WTC11 (cell line): ENCODE data around the gene ULK4. TPM values are rescaled to one million over a fixed set of nuclear protein-coding genes. Genes with fewer than 3 reads are reported as not detected.

Source experiments
- ATAC-seq: fragments of 200-7000 bp; cut with Tn5 transposase; 2 replicates; pipeline ENCODE4 v1.10.0; 2021; ENCODE audit warnings: mild to moderate bottlenecking, moderate library complexity
- CTCF ChIA-PET: fragments of 300-600 bp; sonication (Branson Sonifier 250); formaldehyde crosslinking; loops from one replicate; lab custom pipeline; 2021; ENCODE audit warnings: antibody characterized with exemption; lab: Charles Lee
- POLR2A ChIA-PET: fragments of 350-600 bp; sonication (Branson Sonifier 250); formaldehyde crosslinking; loops from one replicate; lab custom pipeline; 2021; ENCODE audit warnings: antibody characterized with exemption; lab: Charles Lee
- DNase-seq: peaks from one replicate; pipeline ENCODE4 v3.0.0; 2021; ENCODE audit warnings: low spot score
- H3K27ac Mint-ChIP-seq: 2 replicates; pipeline ENCODE4 v1.8.0; 2021; ENCODE audit warnings: mixed read lengths
- H3K27me3 Mint-ChIP-seq: 2 replicates; pipeline ENCODE4 v1.8.0; 2021; ENCODE audit warnings: low read depth, mild to moderate bottlenecking, moderate library complexity, mixed read lengths
- H3K36me3 Mint-ChIP-seq: 2 replicates; pipeline ENCODE4 v1.8.0; 2021; ENCODE audit warnings: mixed read lengths
- H3K4me1 Mint-ChIP-seq: 2 replicates; pipeline ENCODE4 v1.8.0; 2022; ENCODE audit warnings: mixed read lengths
- H3K4me3 Mint-ChIP-seq: 2 replicates; pipeline ENCODE4 v1.8.0; 2021; ENCODE audit warnings: mild to moderate bottlenecking, moderate library complexity, mixed read lengths
- H3K9me3 Mint-ChIP-seq: 2 replicates; pipeline ENCODE4 v1.8.0; 2021; ENCODE audit warnings: mixed read lengths
- CREM ChIP-seq: sonication (generic); formaldehyde crosslinking; IDR thresholded peaks from 2 replicates; pipeline ENCODE4 v1.8.1; 2022; ENCODE audit warnings: mild to moderate bottlenecking, missing genetic modification reagents, moderate library complexity
- ESRRA ChIP-seq: sonication (generic); formaldehyde crosslinking; IDR thresholded peaks from 2 replicates; pipeline ENCODE4 v1.8.1; 2022; ENCODE audit warnings: mild to moderate bottlenecking, missing genetic modification reagents, borderline replicate concordance
- NR3C1 ChIP-seq: sonication (generic); formaldehyde crosslinking; conservative IDR thresholded peaks from 2 replicates; pipeline ENCODE4 v1.8.1; 2023; ENCODE audit warnings: low read depth, mild to moderate bottlenecking, missing genetic modification reagents
- SMAD3 ChIP-seq: sonication (generic); formaldehyde crosslinking; IDR thresholded peaks from 2 replicates; pipeline ENCODE4 v1.8.0; 2022; ENCODE audit warnings: missing genetic modification reagents, mild to moderate bottlenecking, borderline replicate concordance
- ZNF396 ChIP-seq: fragments of 250-450 bp; sonication (Bioruptor Pico); IDR thresholded peaks from 2 replicates; pipeline ENCODE4 v1.8.0; 2021; ENCODE audit warnings: mild to moderate bottlenecking, moderate library complexity, borderline replicate concordance
- ZNF416 ChIP-seq: fragments of 250-450 bp; sonication (Bioruptor Pico); IDR thresholded peaks from 2 replicates; pipeline ENCODE4 v1.9.0; 2021; ENCODE audit warnings: mild to moderate bottlenecking, inconsistent platforms
- ZNF423 ChIP-seq: fragments of 250-450 bp; sonication (Bioruptor Pico); IDR thresholded peaks from 2 replicates; pipeline ENCODE4 v2.1.2; 2022; ENCODE audit warnings: mild to moderate bottlenecking, moderate library complexity
- ZNF671 ChIP-seq: fragments of 250-450 bp; sonication (Bioruptor Pico); IDR thresholded peaks from 2 replicates; pipeline ENCODE4 v1.8.0; 2021; ENCODE audit warnings: mild to moderate bottlenecking
- total RNA-seq: library from RNA; stranded (reverse); gene quantifications from 3 replicates; pipeline ENCODE4 v1.2.3, GENCODE V29; 2021
- TF ChIP-seq, protein P1 (sequence below): sonication (generic); formaldehyde crosslinking; IDR thresholded peaks from 2 replicates; pipeline ENCODE4 v1.8.1; 2023; ENCODE audit warnings: mild to moderate bottlenecking, missing genetic modification reagents
- TF ChIP-seq, protein P2 (sequence below): sonication (generic); formaldehyde crosslinking; IDR thresholded peaks from 2 replicates; pipeline ENCODE4 v1.8.1; 2023; ENCODE audit warnings: mild to moderate bottlenecking, missing genetic modification reagents
- TF ChIP-seq, protein P3 (sequence below): sonication (generic); formaldehyde crosslinking; IDR thresholded peaks from 2 replicates; pipeline ENCODE4 v1.8.0; 2023; ENCODE audit warnings: missing genetic modification reagents, mild to moderate bottlenecking, borderline replicate concordance
- TF ChIP-seq, protein P4 (sequence below): fragments of 250-450 bp; sonication (Bioruptor Pico); IDR thresholded peaks from 2 replicates; pipeline ENCODE4 v1.9.0; 2021; ENCODE audit warnings: moderate library complexity, mild to moderate bottlenecking, inconsistent platforms, borderline replicate concordance
- TF ChIP-seq, protein P5 (sequence below): fragments of 250-450 bp; sonication (Bioruptor Pico); IDR thresholded peaks from 2 replicates; pipeline ENCODE4 v1.9.0; 2021; ENCODE audit warnings: mild to moderate bottlenecking
- TF ChIP-seq, protein P6 (sequence below): sonication (generic); formaldehyde crosslinking; IDR thresholded peaks from 2 replicates; pipeline ENCODE4 v1.8.1; 2022; ENCODE audit warnings: mild to moderate bottlenecking, moderate library complexity, missing genetic modification reagents
- TF ChIP-seq, protein P7 (sequence below): sonication (generic); formaldehyde crosslinking; IDR thresholded peaks from 2 replicates; pipeline ENCODE4 v1.8.1; 2022; ENCODE audit warnings: low read depth, mild to moderate bottlenecking, moderate library complexity, missing genetic modification reagents, borderline replicate concordance
- TF ChIP-seq, protein P8 (sequence below): sonication (generic); formaldehyde crosslinking; IDR thresholded peaks from 2 replicates; pipeline ENCODE4 v1.8.1; 2022; ENCODE audit warnings: low read depth, missing genetic modification reagents, borderline replicate concordance
- TF ChIP-seq, protein P9 (sequence below): fragments of 250-450 bp; sonication (Bioruptor Pico); IDR thresholded peaks from 2 replicates; pipeline ENCODE4 v1.8.0; 2021; ENCODE audit warnings: mild to moderate bottlenecking

The ULK4 gene
- total RNA-seq, 1 experiment from 2014 or later: 9.2 TPM

DNA sequence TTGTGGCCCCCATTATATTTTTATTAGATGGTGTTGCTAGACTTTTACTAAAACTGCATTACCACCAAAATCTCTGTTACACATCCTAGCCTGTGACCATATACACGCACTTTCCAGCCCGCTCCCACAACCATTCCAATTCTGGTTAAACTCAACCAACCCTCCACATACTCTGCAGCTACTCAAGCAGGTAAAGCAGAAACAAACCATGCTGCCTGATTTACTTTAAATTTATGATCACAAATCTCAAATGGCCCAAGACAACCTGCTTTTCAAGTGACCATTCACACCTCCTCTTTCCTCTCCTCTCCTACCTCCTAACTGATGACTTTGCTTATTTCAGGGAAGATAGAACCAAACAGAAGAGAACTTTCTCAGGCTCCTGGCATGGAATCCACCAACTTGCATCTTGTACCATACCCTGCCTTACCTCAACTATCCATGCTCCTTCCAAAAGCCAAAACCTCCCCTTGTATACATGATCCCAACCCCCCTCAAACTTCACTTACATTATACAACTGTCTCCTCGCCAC lies 18.5 kb downstream of the ULK4 start:
- no peak for ATAC-seq
- POLR2A ChIA-PET: no interaction called here
- H3K9me3 Mint-ChIP-seq: peaks cover 9% of the 10 kb centered on the region

DNA sequence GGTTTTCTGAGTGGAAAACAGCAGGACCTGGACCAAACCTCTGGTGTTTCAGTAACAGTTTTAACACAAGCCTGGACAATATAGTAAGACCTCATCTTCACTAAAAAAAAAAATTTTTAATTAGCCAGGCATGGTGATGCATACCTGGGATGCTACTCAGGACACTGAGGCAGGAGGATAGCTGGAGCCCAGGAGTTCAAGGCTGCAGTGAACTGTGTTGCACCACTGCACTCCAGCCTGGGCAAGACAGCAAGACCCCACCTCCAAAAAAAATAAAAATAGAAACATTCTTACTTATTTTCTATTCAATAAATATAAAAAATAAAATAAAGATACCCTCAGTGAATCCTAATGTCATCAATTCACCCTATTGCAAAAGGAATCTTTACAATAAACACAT lies 21.5 kb downstream of the ULK4 start:
- H3K36me3 Mint-ChIP-seq: peaks cover 23% of the 10 kb centered on the region
- CTCF ChIA-PET: no interaction called here
- no peak for ATAC-seq
- no peak for DNase-seq
- no peak overlapping the region for H3K27ac Mint-ChIP-seq
- POLR2A ChIA-PET: no interaction called here
- no peaks in the 10 kb centered on the region; the same call in 1 of the 2 replicates for H3K27me3 Mint-ChIP-seq
- H3K4me1 Mint-ChIP-seq: peaks cover 3% of the 10 kb centered on the region
- no peak overlapping the region for H3K4me3 Mint-ChIP-seq
- H3K9me3 Mint-ChIP-seq: peaks cover 14% of the 10 kb centered on the region
- TF ChIP-seq ZNF423 (no peak), SMAD3 (no peak), NR3C1 (CRISPR knock-in tag) (no peak)
- TF ChIP-seq, protein P1, sequence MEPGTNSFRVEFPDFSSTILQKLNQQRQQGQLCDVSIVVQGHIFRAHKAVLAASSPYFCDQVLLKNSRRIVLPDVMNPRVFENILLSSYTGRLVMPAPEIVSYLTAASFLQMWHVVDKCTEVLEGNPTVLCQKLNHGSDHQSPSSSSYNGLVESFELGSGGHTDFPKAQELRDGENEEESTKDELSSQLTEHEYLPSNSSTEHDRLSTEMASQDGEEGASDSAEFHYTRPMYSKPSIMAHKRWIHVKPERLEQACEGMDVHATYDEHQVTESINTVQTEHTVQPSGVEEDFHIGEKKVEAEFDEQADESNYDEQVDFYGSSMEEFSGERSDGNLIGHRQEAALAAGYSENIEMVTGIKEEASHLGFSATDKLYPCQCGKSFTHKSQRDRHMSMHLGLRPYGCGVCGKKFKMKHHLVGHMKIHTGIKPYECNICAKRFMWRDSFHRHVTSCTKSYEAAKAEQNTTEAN (CRISPR knock-in tag): no peak
- TF ChIP-seq, protein P2, sequence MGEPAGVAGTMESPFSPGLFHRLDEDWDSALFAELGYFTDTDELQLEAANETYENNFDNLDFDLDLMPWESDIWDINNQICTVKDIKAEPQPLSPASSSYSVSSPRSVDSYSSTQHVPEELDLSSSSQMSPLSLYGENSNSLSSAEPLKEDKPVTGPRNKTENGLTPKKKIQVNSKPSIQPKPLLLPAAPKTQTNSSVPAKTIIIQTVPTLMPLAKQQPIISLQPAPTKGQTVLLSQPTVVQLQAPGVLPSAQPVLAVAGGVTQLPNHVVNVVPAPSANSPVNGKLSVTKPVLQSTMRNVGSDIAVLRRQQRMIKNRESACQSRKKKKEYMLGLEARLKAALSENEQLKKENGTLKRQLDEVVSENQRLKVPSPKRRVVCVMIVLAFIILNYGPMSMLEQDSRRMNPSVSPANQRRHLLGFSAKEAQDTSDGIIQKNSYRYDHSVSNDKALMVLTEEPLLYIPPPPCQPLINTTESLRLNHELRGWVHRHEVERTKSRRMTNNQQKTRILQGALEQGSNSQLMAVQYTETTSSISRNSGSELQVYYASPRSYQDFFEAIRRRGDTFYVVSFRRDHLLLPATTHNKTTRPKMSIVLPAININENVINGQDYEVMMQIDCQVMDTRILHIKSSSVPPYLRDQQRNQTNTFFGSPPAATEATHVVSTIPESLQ (CRISPR knock-in tag): no peak
- TF ChIP-seq, protein P3, sequence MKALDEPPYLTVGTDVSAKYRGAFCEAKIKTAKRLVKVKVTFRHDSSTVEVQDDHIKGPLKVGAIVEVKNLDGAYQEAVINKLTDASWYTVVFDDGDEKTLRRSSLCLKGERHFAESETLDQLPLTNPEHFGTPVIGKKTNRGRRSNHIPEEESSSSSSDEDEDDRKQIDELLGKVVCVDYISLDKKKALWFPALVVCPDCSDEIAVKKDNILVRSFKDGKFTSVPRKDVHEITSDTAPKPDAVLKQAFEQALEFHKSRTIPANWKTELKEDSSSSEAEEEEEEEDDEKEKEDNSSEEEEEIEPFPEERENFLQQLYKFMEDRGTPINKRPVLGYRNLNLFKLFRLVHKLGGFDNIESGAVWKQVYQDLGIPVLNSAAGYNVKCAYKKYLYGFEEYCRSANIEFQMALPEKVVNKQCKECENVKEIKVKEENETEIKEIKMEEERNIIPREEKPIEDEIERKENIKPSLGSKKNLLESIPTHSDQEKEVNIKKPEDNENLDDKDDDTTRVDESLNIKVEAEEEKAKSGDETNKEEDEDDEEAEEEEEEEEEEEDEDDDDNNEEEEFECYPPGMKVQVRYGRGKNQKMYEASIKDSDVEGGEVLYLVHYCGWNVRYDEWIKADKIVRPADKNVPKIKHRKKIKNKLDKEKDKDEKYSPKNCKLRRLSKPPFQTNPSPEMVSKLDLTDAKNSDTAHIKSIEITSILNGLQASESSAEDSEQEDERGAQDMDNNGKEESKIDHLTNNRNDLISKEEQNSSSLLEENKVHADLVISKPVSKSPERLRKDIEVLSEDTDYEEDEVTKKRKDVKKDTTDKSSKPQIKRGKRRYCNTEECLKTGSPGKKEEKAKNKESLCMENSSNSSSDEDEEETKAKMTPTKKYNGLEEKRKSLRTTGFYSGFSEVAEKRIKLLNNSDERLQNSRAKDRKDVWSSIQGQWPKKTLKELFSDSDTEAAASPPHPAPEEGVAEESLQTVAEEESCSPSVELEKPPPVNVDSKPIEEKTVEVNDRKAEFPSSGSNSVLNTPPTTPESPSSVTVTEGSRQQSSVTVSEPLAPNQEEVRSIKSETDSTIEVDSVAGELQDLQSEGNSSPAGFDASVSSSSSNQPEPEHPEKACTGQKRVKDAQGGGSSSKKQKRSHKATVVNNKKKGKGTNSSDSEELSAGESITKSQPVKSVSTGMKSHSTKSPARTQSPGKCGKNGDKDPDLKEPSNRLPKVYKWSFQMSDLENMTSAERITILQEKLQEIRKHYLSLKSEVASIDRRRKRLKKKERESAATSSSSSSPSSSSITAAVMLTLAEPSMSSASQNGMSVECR (CRISPR knock-in tag): no peak

More for the DNA sequence above, 18.5 kb downstream of the ULK4 start:
- Mint-ChIP-seq H3K27me3 (no peaks in the 10 kb centered on the region; the same call in 1 of the 2 replicates), H3K36me3 (peaks cover 22% of the 10 kb centered on the region), H3K4me1 (peaks cover 3% of the 10 kb centered on the region), H3K4me3 (no peak overlapping the region), H3K27ac (no peak overlapping the region; the same call in 1 of the 2 replicates)
- DNase-seq: no peak
- TF ChIP-seq ZNF416 (CRISPR knock-in tag): no peak
- TF ChIP-seq, protein P4, sequence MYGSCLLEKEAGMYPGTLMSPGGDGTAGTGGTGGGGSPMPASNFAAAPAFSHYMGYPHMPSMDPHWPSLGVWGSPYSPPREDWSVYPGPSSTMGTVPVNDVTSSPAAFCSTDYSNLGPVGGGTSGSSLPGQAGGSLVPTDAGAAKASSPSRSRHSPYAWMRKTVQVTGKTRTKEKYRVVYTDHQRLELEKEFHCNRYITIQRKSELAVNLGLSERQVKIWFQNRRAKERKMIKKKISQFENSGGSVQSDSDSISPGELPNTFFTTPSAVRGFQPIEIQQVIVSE (CRISPR knock-in tag): no peak
- TF ChIP-seq, protein P5, sequence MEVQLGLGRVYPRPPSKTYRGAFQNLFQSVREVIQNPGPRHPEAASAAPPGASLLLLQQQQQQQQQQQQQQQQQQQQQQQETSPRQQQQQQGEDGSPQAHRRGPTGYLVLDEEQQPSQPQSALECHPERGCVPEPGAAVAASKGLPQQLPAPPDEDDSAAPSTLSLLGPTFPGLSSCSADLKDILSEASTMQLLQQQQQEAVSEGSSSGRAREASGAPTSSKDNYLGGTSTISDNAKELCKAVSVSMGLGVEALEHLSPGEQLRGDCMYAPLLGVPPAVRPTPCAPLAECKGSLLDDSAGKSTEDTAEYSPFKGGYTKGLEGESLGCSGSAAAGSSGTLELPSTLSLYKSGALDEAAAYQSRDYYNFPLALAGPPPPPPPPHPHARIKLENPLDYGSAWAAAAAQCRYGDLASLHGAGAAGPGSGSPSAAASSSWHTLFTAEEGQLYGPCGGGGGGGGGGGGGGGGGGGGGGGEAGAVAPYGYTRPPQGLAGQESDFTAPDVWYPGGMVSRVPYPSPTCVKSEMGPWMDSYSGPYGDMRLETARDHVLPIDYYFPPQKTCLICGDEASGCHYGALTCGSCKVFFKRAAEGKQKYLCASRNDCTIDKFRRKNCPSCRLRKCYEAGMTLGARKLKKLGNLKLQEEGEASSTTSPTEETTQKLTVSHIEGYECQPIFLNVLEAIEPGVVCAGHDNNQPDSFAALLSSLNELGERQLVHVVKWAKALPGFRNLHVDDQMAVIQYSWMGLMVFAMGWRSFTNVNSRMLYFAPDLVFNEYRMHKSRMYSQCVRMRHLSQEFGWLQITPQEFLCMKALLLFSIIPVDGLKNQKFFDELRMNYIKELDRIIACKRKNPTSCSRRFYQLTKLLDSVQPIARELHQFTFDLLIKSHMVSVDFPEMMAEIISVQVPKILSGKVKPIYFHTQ (CRISPR knock-in tag): no peak
- TF ChIP-seq ZNF396 (CRISPR knock-in tag): no peak
- TF ChIP-seq, protein P6, sequence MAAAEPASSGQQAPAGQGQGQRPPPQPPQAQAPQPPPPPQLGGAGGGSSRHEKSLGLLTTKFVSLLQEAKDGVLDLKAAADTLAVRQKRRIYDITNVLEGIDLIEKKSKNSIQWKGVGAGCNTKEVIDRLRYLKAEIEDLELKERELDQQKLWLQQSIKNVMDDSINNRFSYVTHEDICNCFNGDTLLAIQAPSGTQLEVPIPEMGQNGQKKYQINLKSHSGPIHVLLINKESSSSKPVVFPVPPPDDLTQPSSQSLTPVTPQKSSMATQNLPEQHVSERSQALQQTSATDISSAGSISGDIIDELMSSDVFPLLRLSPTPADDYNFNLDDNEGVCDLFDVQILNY: no peak
- TF ChIP-seq, protein P7, sequence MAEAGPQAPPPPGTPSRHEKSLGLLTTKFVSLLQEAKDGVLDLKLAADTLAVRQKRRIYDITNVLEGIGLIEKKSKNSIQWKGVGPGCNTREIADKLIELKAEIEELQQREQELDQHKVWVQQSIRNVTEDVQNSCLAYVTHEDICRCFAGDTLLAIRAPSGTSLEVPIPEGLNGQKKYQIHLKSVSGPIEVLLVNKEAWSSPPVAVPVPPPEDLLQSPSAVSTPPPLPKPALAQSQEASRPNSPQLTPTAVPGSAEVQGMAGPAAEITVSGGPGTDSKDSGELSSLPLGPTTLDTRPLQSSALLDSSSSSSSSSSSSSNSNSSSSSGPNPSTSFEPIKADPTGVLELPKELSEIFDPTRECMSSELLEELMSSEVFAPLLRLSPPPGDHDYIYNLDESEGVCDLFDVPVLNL: no peak
- TF ChIP-seq, protein P8, sequence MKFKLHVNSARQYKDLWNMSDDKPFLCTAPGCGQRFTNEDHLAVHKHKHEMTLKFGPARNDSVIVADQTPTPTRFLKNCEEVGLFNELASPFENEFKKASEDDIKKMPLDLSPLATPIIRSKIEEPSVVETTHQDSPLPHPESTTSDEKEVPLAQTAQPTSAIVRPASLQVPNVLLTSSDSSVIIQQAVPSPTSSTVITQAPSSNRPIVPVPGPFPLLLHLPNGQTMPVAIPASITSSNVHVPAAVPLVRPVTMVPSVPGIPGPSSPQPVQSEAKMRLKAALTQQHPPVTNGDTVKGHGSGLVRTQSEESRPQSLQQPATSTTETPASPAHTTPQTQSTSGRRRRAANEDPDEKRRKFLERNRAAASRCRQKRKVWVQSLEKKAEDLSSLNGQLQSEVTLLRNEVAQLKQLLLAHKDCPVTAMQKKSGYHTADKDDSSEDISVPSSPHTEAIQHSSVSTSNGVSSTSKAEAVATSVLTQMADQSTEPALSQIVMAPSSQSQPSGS: no peak
- TF ChIP-seq, protein P9, sequence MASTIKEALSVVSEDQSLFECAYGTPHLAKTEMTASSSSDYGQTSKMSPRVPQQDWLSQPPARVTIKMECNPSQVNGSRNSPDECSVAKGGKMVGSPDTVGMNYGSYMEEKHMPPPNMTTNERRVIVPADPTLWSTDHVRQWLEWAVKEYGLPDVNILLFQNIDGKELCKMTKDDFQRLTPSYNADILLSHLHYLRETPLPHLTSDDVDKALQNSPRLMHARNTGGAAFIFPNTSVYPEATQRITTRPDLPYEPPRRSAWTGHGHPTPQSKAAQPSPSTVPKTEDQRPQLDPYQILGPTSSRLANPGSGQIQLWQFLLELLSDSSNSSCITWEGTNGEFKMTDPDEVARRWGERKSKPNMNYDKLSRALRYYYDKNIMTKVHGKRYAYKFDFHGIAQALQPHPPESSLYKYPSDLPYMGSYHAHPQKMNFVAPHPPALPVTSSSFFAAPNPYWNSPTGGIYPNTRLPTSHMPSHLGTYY: no peak
- TF ChIP-seq ZNF671 (CRISPR knock-in tag): no peak
- TF ChIP-seq ESRRA (CRISPR knock-in tag): no peak
- no peak for TF ChIP-seq CREM (CRISPR knock-in tag)
- CTCF ChIA-PET: no interaction called here
